B cell (primary cell): ENCODE results near the gene ATP13A5. TPM values are rescaled to one million over a fixed set of nuclear protein-coding genes. Genes with fewer than 3 reads are reported as not detected.

Experiments used
- ATAC-seq: fragments of 200-7000 bp; cut with Tn5 transposase; one replicate; pipeline ENCODE4 v1.10.0; 2021; ENCODE audit warnings: low read depth, mild to moderate bottlenecking, moderate number of reproducible peaks, moderate library complexity
- CTCF ChIA-PET: fragments of 350-600 bp; sonication (Branson Sonifier 250); formaldehyde crosslinking; loops from one replicate; lab custom pipeline; 2021; ENCODE audit warnings: antibody characterized with exemption, inconsistent platforms; lab: Charles Lee
- POLR2A ChIA-PET: fragments of 350-600 bp; sonication (Branson Sonifier 250); formaldehyde crosslinking; loops from one replicate; lab custom pipeline; 2021; ENCODE audit warnings: antibody characterized with exemption; lab: Charles Lee
- DNase-seq: peaks from one replicate; pipeline ENCODE4 v3.0.0; 2013
- H2AFZ ChIP-seq: 2 replicates; pipeline ENCODE4 v1.6.1; 2012; ENCODE audit warnings: mild to moderate bottlenecking, low read depth, low read length; ENCODE audit not compliant: insufficient read depth, poor library complexity, severe bottlenecking
- H3K27ac ChIP-seq, 2 donors: 1 replicate in 1 of 2; 2 replicates in 1 of 2; pipeline ENCODE4 v1.5.1; 2012 to 2013; ENCODE audit warnings: low read length in 2 of 2, mild to moderate bottlenecking in 2 of 2, moderate library complexity in 1 of 2
- H3K27me3 ChIP-seq, 4 experiments: fragments of 200-600 bp in 1 of 4; sonication (generic) in 1 of 4; replicated peaks in 1 of 4; 1 replicate in 2 of 4; 2 replicates in 2 of 4; pipeline versions ENCODE4 v1.6.1 to v1.7.0; 2013 to 2016; ENCODE audit warnings: low read length in 3 of 4, mild to moderate bottlenecking in 2 of 4, mixed read lengths in 1 of 4, moderate library complexity in 1 of 4; ENCODE audit not compliant: insufficient read depth in 4 of 4, control insufficient read depth in 3 of 4; ENCODE audit errors: control extremely low read depth in 1 of 4
- H3K36me3 ChIP-seq, 2 experiments: replicated peaks in 1 of 2; 1 replicate in 1 of 2; 2 replicates in 1 of 2; pipeline versions ENCODE4 v1.6.1 to v1.7.1; 2013; ENCODE audit warnings: low read length in 1 of 2; ENCODE audit not compliant: insufficient read depth in 2 of 2, control insufficient read depth in 1 of 2; ENCODE audit errors: control extremely low read depth in 1 of 2, extremely low read depth in 1 of 2
- H3K4me1 ChIP-seq, 2 donors: fragments of 200-600 bp in 1 of 2; sonication (generic) in 1 of 2; 1 replicate in 1 of 2; 2 replicates in 1 of 2; pipeline versions ENCODE4 v1.5.1 to v1.6.1; 2013 to 2017; ENCODE audit warnings: low read length in 2 of 2; ENCODE audit not compliant: control insufficient read depth in 2 of 2, insufficient read depth in 2 of 2
- H3K4me2 ChIP-seq: replicated peaks from 2 replicates; pipeline ENCODE3; 2012; ENCODE audit warnings: mild to moderate bottlenecking, low read depth, low read length; ENCODE audit not compliant: poor library complexity, severe bottlenecking
- H3K4me3 ChIP-seq, 5 experiments: fragments of 200-600 bp in 1 of 5; sonication (generic) in 1 of 5; 1 replicate in 3 of 5; 2 replicates in 2 of 5; pipeline versions ENCODE4 v1.5.1 to v1.7.0; 2011 to 2016; ENCODE audit warnings: low read length in 4 of 5, mild to moderate bottlenecking in 4 of 5, low read depth in 2 of 5, control low read depth in 1 of 5, moderate library complexity in 1 of 5; ENCODE audit not compliant: insufficient read depth in 1 of 5; ENCODE audit errors: control extremely low read depth in 1 of 5, extremely low read depth in 1 of 5
- H3K79me2 ChIP-seq: fragments of 200-600 bp; sonication (generic); one replicate; pipeline ENCODE4 v1.6.0; 2016; ENCODE audit warnings: low read length; ENCODE audit not compliant: control insufficient read depth, insufficient read depth
- H3K9ac ChIP-seq: fragments of 200-600 bp; sonication (generic); 2 replicates; pipeline ENCODE4 v1.6.1; 2017; ENCODE audit warnings: mild to moderate bottlenecking, low read length, moderate library complexity
- H3K9me3 ChIP-seq, 3 donors: one replicate each; pipeline versions ENCODE4 v1.6.1 to v1.7.1; 2013; ENCODE audit warnings: low read length in 2 of 3; ENCODE audit not compliant: control insufficient read depth in 2 of 3, insufficient read depth in 1 of 3; ENCODE audit errors: control extremely low read depth in 1 of 3
- H4K20me1 ChIP-seq: 2 replicates; pipeline ENCODE4 v1.6.0; 2012; ENCODE audit warnings: mild to moderate bottlenecking, low read length; ENCODE audit not compliant: insufficient read depth, control insufficient read depth, poor library complexity, severe bottlenecking
- H3K27ac Mint-ChIP-seq: one replicate; pipeline ENCODE4 v1.8.0; 2021; ENCODE audit warnings: mixed read lengths
- H3K27me3 Mint-ChIP-seq: one replicate; pipeline ENCODE4 v1.8.0; 2021; ENCODE audit warnings: mixed read lengths
- H3K4me1 Mint-ChIP-seq: one replicate; pipeline ENCODE4 v1.8.0; 2021; ENCODE audit warnings: mixed read lengths
- H3K4me3 Mint-ChIP-seq: one replicate; pipeline ENCODE4 v1.8.0; 2021; ENCODE audit warnings: mixed read lengths
- H3K9me3 Mint-ChIP-seq: one replicate; pipeline ENCODE4 v1.8.0; 2022; ENCODE audit warnings: mixed read lengths; ENCODE audit not compliant: insufficient read depth
- EZH2 ChIP-seq: IDR thresholded peaks from 2 replicates; pipeline ENCODE4 v1.6.1; 2012; ENCODE audit warnings: borderline replicate concordance, low read depth, mild to moderate bottlenecking, moderate library complexity, low read length; ENCODE audit not compliant: insufficient read depth, poor library complexity, severe bottlenecking
- WGBS: methylation state at CpG from one replicate; pipeline ENCODE4 v1.1.5; 2013; ENCODE audit warnings: missing lambda C conversion rate; ENCODE audit not compliant: insufficient coverage; 5-methylcytosine and 5-hydroxymethylcytosine counted together
- intact Hi-C: fragments of 100-400 bp; cut with micrococcal nuclease; formaldehyde crosslinking; loops from one replicate; pipeline ENCODE4 v1.10.0; 2022
- polyA plus RNA-seq: library from polyadenylated mRNA; depleted of rRNA; stranded (reverse); fragments of >200 nt; gene quantifications from 2 replicates; pipeline ENCODE4 v1.2.3, GENCODE V29; 2012
- total RNA-seq, 2 donors: library from RNA; stranded (reverse); fragments of 120-200 nt in 1 of 2; gene quantifications; 1 replicate in 1 of 2; 2 replicates in 1 of 2; pipeline versions ENCODE4 v1.2.3 to v1.2.4, GENCODE V29; 2013 to 2022
- TF ChIP-seq, protein P1 (sequence below): fragments of 200-600 bp; IDR thresholded peaks from one replicate; pipeline ENCODE4 v1.8.0; 2022; ENCODE audit warnings: antibody characterized with exemption, mild to moderate bottlenecking

Gene ATP13A5
- total and polyA plus RNA-seq, 2 donors (not counting 1 experiment from before 2014, with no cell fraction given) = 0.12 TPM; not detected in 1

DNA sequence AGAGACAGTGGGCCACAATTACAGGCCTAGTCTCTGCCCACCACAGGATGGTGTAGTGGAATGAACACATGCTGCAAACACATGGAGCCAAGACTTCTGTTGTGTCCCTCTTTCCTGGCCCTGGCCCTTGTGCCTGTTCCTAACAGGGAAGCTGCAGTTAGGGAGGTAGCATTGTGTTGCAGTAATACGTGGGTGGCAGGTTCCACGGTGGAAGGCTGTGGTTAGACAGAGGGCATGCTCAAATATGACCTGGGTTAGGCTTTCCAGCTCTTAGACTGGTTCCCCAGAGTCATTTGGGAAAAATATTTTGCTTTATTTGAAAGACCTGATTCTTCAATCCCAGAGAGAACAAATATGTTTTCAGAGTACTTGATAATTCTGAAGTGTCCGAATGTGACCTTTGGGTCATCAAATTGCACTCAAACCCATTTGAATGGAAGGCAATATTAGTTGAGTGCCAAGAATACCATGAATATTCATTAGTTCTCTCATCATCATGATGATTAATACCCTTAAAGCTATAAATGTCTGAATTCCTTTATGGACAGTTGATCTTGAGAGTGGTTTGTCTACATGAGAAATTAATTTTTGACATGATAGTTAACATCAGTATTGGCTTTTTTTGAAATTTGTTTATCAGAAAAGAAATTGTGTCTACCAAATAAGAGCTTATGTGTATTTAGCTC, 109.1 kb downstream of the ATP13A5 start:
- ChIA-PET CTCF (no interaction called here), POLR2A (no interaction called here)
- H3K27ac Mint-ChIP-seq = no peak overlapping the region
- ATAC-seq (no peak), DNase-seq (no peak)
- no peaks in the 10 kb centered on the region for H4K20me1 ChIP-seq
- no peak overlapping the region for H2AFZ ChIP-seq
- H3K4me3 ChIP-seq = no peak overlapping the region
- H3K4me3 Mint-ChIP-seq = no peak overlapping the region
- no peaks in the 10 kb centered on the region for H3K9me3 Mint-ChIP-seq
- no peaks in the 10 kb centered on the region for H3K4me1 ChIP-seq
- H3K27ac ChIP-seq = no peak overlapping the region
- 92% methylated on average over 2 of the region's 3 CpGs for WGBS
- no peaks in the 10 kb centered on the region for H3K79me2 ChIP-seq
- no peaks in the 10 kb centered on the region for H3K9me3 ChIP-seq
- intact Hi-C loops = no loop called here
- H3K4me2 ChIP-seq = no peak overlapping the region
- H3K27me3 Mint-ChIP-seq = no peaks in the 10 kb centered on the region
- H3K4me1 Mint-ChIP-seq = no peaks in the 10 kb centered on the region
- H3K36me3 ChIP-seq = no peaks in the 10 kb centered on the region
- peaks cover 0 to 3% (median 0%) of the 10 kb centered on the region in 4 experiments for H3K27me3 ChIP-seq
- TF ChIP-seq, protein P1, sequence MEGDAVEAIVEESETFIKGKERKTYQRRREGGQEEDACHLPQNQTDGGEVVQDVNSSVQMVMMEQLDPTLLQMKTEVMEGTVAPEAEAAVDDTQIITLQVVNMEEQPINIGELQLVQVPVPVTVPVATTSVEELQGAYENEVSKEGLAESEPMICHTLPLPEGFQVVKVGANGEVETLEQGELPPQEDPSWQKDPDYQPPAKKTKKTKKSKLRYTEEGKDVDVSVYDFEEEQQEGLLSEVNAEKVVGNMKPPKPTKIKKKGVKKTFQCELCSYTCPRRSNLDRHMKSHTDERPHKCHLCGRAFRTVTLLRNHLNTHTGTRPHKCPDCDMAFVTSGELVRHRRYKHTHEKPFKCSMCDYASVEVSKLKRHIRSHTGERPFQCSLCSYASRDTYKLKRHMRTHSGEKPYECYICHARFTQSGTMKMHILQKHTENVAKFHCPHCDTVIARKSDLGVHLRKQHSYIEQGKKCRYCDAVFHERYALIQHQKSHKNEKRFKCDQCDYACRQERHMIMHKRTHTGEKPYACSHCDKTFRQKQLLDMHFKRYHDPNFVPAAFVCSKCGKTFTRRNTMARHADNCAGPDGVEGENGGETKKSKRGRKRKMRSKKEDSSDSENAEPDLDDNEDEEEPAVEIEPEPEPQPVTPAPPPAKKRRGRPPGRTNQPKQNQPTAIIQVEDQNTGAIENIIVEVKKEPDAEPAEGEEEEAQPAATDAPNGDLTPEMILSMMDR = no peak
- no peak for TF ChIP-seq EZH2
- no peak overlapping the region for H3K9ac ChIP-seq

DNA sequence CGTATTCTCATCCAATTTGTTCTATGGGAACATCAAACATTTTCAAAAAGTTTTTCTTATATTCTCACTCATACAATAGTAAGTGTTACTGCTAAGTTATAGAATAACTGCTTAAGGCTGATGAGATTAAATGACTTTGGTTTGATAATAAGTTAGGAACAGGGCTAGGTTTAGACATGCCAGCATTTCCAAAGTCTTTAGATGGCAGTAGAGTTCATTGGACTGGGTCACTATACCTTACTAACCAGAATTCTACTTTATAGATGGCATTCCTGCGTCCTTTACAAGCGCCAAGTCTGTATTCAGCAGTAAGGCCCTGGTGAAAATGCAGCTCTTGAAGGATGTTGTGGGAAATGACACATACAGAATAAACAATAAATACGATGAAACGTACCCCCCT, 115.8 kb downstream of the ATP13A5 start:
- ChIA-PET POLR2A (no interaction called here), CTCF (no interaction called here)
- Mint-ChIP-seq H3K9me3 (no peaks in the 10 kb centered on the region), H3K4me1 (no peaks in the 10 kb centered on the region), H3K4me3 (no peak overlapping the region), H3K27me3 (peaks cover 5% of the 10 kb centered on the region), H3K27ac (no peak overlapping the region)
- Histone ChIP-seq H3K27me3 (no peaks in the 10 kb centered on the region), H3K79me2 (no peaks in the 10 kb centered on the region), H3K9me3 (no peaks in the 10 kb centered on the region), H3K4me3 (no peak overlapping the region), H3K27ac (no peak overlapping the region), H3K36me3 (no peaks in the 10 kb centered on the region), H3K4me1 (no peaks in the 10 kb centered on the region), H3K9ac (no peak overlapping the region), H3K4me2 (no peak overlapping the region), H2AFZ (no peak overlapping the region), H4K20me1 (no peaks in the 10 kb centered on the region)
- intact Hi-C loops = no loop called here
- WGBS = no CpG with 5 or more reads among the region's 5 CpGs
- TF ChIP-seq, protein P1 = no peak
- TF ChIP-seq EZH2 = no peak
- ATAC-seq (no peak), DNase-seq (no peak)
